Measurements from ENCODE around the gene CPXM2. TPM values are rescaled to one million over a fixed set of nuclear protein-coding genes. Genes with fewer than 3 reads are reported as not detected.

The CPXM2 gene
- polyA plus RNA-seq, 3 donors = not detected

DNA sequence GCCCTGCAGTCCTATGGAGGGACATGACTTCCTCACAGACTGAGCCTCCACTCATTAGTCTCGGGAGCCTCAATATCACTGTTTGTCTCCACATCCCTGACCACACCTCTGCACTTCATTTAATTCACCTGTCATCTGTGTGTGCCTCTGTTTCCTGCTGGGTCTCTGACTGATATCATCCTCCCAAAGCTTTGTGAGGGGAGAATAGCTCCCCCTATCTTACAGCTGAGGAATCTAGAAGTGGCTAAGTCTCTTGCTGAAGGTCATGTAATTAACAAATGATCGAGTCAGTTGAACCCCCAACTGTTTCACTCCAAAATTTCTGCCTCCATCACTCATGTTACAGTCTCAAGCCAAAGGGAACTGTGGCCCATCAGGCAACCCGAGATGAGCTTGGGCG is 5.5 kb upstream of the CPXM2 start:
- intact Hi-C loops (cut with micrococcal nuclease) = no loop called here
- 60% methylated on average over 1 of the region's 4 CpGs for WGBS (ENCODE audit: insufficient coverage)

DNA sequence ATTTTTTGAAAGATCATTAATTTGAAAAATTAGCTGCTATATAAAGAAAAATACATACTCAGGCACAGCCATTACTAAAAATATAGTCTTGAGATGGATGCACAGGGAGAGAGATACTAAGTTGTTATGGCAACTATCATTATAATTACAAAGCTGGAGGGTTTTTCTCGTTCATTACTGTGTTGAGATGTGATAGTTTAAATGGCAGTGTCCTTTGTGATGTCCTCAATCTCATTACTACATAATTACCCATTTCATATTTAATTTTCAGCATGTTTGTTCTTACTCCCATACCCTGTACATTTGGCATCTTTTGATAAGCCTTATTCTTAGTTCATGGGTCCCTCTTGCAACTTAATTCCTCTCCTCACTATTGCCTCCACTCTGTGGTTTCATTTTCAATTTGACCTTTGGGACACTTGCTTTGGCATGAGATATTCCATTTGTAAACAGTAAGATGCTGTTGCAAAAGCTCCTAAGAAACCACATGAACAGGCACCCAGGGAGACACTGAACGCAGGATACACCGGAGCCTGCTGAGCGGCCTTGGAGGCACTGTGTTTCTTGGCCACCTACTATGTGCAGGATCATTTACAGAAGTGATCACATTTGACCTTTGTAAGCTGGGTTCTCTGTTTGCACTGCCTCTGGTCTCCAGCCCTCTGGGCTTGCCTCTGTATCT is 4.8 kb upstream of the CPXM2 start:
- no peak overlapping the region for H3K4me2 ChIP-seq (replicated peaks; ENCODE audit: extremely low read depth, low read length, poor library complexity, severe bottlenecking)
- Mint-ChIP-seq H3K4me3 (no peak overlapping the region), H3K27me3 (ENCODE audit: low read depth in 3 of 3) (peaks cover 18 to 23% (median 22%) of the 10 kb centered on the region in 3 donors), H3K27ac (no peak overlapping the region), H3K9me3 (peaks cover 4 to 15% (median 7%) of the 10 kb centered on the region in 7 donors), H3K4me1 (no peaks in the 10 kb centered on the region), H3K36me3 (no peaks in the 10 kb centered on the region)
- TF ChIP-seq, protein P1, sequence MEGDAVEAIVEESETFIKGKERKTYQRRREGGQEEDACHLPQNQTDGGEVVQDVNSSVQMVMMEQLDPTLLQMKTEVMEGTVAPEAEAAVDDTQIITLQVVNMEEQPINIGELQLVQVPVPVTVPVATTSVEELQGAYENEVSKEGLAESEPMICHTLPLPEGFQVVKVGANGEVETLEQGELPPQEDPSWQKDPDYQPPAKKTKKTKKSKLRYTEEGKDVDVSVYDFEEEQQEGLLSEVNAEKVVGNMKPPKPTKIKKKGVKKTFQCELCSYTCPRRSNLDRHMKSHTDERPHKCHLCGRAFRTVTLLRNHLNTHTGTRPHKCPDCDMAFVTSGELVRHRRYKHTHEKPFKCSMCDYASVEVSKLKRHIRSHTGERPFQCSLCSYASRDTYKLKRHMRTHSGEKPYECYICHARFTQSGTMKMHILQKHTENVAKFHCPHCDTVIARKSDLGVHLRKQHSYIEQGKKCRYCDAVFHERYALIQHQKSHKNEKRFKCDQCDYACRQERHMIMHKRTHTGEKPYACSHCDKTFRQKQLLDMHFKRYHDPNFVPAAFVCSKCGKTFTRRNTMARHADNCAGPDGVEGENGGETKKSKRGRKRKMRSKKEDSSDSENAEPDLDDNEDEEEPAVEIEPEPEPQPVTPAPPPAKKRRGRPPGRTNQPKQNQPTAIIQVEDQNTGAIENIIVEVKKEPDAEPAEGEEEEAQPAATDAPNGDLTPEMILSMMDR (IDR thresholded peaks at IDR 0.05) = no peak
- H3K27ac ChIP-seq (ENCODE audit: low read depth in 1 of 2, low read length in 2 of 2) = no peak overlapping the region
- no peak overlapping the region for H3K4me3 ChIP-seq (replicated peaks in 1 of 3; ENCODE audit: low read depth in 2 of 3, low read length in 3 of 3)
- peaks cover 9 to 12% of the 10 kb centered on the region in 2 donors for H3K9me3 ChIP-seq (replicated peaks in 1 of 2; ENCODE audit: control insufficient read depth in 1 of 2, insufficient read depth in 1 of 2, low read length in 2 of 2)
- intact Hi-C loops (cut with micrococcal nuclease) = no loop called here
- WGBS (ENCODE audit: insufficient coverage) = 94% methylated on average over 3 of the region's 4 CpGs
- H3K36me3 ChIP-seq (replicated peaks in 1 of 2; ENCODE audit: control insufficient read depth in 1 of 2, insufficient read depth in 2 of 2, low read length in 2 of 2) = no peaks in the 10 kb centered on the region
- no peaks in the 10 kb centered on the region for H3K79me2 ChIP-seq (ENCODE audit: insufficient read depth, low read length)
- no peak overlapping the region for H2AFZ ChIP-seq (ENCODE audit: insufficient read depth, low read depth, low read length, poor library complexity, severe bottlenecking)
- DNase-seq = no peak
- H4K20me1 ChIP-seq (ENCODE audit: insufficient read depth, low read length) = no peaks in the 10 kb centered on the region
- no peaks in the 10 kb centered on the region for H3K4me1 ChIP-seq (ENCODE audit: control insufficient read depth in 1 of 2, insufficient read depth in 2 of 2, low read length in 2 of 2)
- peaks cover 4 to 12% of the 10 kb centered on the region in 2 donors for H3K27me3 ChIP-seq (ENCODE audit: control insufficient read depth in 2 of 2, insufficient read depth in 2 of 2, low read length in 2 of 2)
- no peak overlapping the region for H3K9ac ChIP-seq (ENCODE audit: insufficient read depth, low read length, poor library complexity, severe bottlenecking)

More for the DNA sequence above, 5.5 kb upstream of the CPXM2 start:
- no peaks in the 10 kb centered on the region for H4K20me1 ChIP-seq (ENCODE audit: insufficient read depth, low read length)
- Mint-ChIP-seq H3K4me3 (no peak overlapping the region), H3K27me3 (ENCODE audit: low read depth in 3 of 3) (peaks cover 14 to 18% (median 16%) of the 10 kb centered on the region in 3 donors), H3K9me3 (peaks cover 4 to 17% (median 11%) of the 10 kb centered on the region in 7 donors), H3K36me3 (no peaks in the 10 kb centered on the region), H3K27ac (no peak overlapping the region), H3K4me1 (no peaks in the 10 kb centered on the region)
- H3K4me2 ChIP-seq (replicated peaks; ENCODE audit: extremely low read depth, low read length, poor library complexity, severe bottlenecking) = no peak overlapping the region
- H3K9me3 ChIP-seq (replicated peaks in 1 of 2; ENCODE audit: control insufficient read depth in 1 of 2, insufficient read depth in 1 of 2, low read length in 2 of 2) = peaks cover 9 to 12% of the 10 kb centered on the region in 2 donors
- peaks cover 1 to 8% of the 10 kb centered on the region in 2 donors for H3K27me3 ChIP-seq (ENCODE audit: control insufficient read depth in 2 of 2, insufficient read depth in 2 of 2, low read length in 2 of 2)
- H3K9ac ChIP-seq (ENCODE audit: insufficient read depth, low read length, poor library complexity, severe bottlenecking) = no peak overlapping the region
- no peaks in the 10 kb centered on the region for H3K36me3 ChIP-seq (replicated peaks in 1 of 2; ENCODE audit: control insufficient read depth in 1 of 2, insufficient read depth in 2 of 2, low read length in 2 of 2)
- H2AFZ ChIP-seq (ENCODE audit: insufficient read depth, low read depth, low read length, poor library complexity, severe bottlenecking) = no peak overlapping the region
- H3K27ac ChIP-seq (ENCODE audit: low read depth in 1 of 2, low read length in 2 of 2) = no peak overlapping the region
- no peak for DNase-seq
- H3K79me2 ChIP-seq (ENCODE audit: insufficient read depth, low read length) = no peaks in the 10 kb centered on the region
- H3K4me1 ChIP-seq (ENCODE audit: control insufficient read depth in 1 of 2, insufficient read depth in 2 of 2, low read length in 2 of 2) = no peaks in the 10 kb centered on the region
- H3K4me3 ChIP-seq (replicated peaks in 1 of 3; ENCODE audit: low read depth in 2 of 3, low read length in 3 of 3) = no peak overlapping the region
- TF ChIP-seq, protein P1 (IDR thresholded peaks at IDR 0.05) = no peak
